ENCODE results near the gene OR1Q1.
"Not testable (repeated sequence)": the region's sequence is repeated elsewhere in the genome, so short reads cannot be mapped to it uniquely, and the experiment has no call there.

The OR1Q1 gene

GRCh38 chr9:122614362-122614761 is at the start of gene OR1Q1:
OR1Q1 (plus strand) TSS chr9:122614738; CDS start chr9:122614738, 0 bp downstream.
- DNase-seq (ENCODE audit: low read depth) = no peak

GRCh38 chr9:122567901-122568300 is 46.6 kb upstream of the OR1Q1 start:
- no peak for DNase-seq (ENCODE audit: low read depth)

- DNase-seq (ENCODE audit: low read depth) = no peak
These were observed 42.1 kb upstream of the OR1Q1 start for GRCh38 chr9:122572456-122572855.

- DNase-seq (ENCODE audit: low read depth) = no peak
These were observed 34.7 kb upstream of the OR1Q1 start for GRCh38 chr9:122579874-122580273.

GRCh38 chr9:122580360-122580759 is 34.2 kb upstream of the OR1Q1 start:
- no peak for DNase-seq (ENCODE audit: low read depth)

GRCh38 chr9:122583284-122583683 is 31.3 kb upstream of the OR1Q1 start, which contains the start of gene OR1L8:
OR1L8 (minus strand) TSS chr9:122583384; CDS start chr9:122568477, 14,907 bp downstream.
- DNase-seq (ENCODE audit: low read depth) = not testable (repeated sequence)

- DNase-seq (ENCODE audit: low read depth) = no peak
These were observed 8.8 kb upstream of the OR1Q1 start for GRCh38 chr9:122605691-122606090.

- no peak for DNase-seq (ENCODE audit: low read depth)
These were observed 8.0 kb upstream of the OR1Q1 start for GRCh38 chr9:122606587-122606986.

GRCh38 chr9:122609804-122610203 is 4.7 kb upstream of the OR1Q1 start:
- no peak for DNase-seq (ENCODE audit: low read depth)

- DNase-seq (ENCODE audit: low read depth) = no peak
These were observed 5.5 kb downstream of the OR1Q1 start for GRCh38 chr9:122619996-122620395.

GRCh38 chr9:122642226-122642625 is 27.7 kb downstream of the OR1Q1 start:
- DNase-seq (ENCODE audit: low read depth) = no peak

- no peak for DNase-seq (ENCODE audit: low read depth)
These were observed 41.8 kb downstream of the OR1Q1 start for GRCh38 chr9:122656378-122656777.

- DNase-seq (ENCODE audit: low read depth) = no peak
These were observed 43.0 kb downstream of the OR1Q1 start, which contains the start of gene OR1B1 for GRCh38 chr9:122657527-122657926. OR1B1 (minus strand) TSS chr9:122657627.

- no peak for DNase-seq (ENCODE audit: low read depth)
These were observed 46.9 kb downstream of the OR1Q1 start, which contains the start of gene OR1L1 for GRCh38 chr9:122661416-122661815. OR1L1 (plus strand) TSS chr9:122661716; CDS start chr9:122661716, 0 bp downstream.

Measured in stimulated activated CD8-positive, alpha-beta memory T cell treated with anti-CD3 and anti-CD28 coated beads, Interleukin-4, amount 100 ng/mL, for 24 hours (primary cell).